Putamen (tissue), 1 donor: ENCODE data around the gene GMNC.
"Not testable (repeated sequence)": the region's sequence is repeated elsewhere in the genome, so short reads cannot be mapped to it uniquely, and the experiment has no call there.

Experiments used
- DNase-seq: peaks from one replicate; pipeline ENCODE4 v3.0.0-alpha.2; 2016; ENCODE audit warnings: low spot score

GMNC gene

GRCh38 chr3:190862209-190863118, at the start of gene GMNC:
Gene GMNC (minus strand): TSS chr3:190862694. CDS start chr3:190862615, 79 bp downstream.
- peak; percentile 63 for DNase-seq

- DNase-seq = no peak
Measured at GRCh38 chr3:190911382-190911781, 48.9 kb upstream of the GMNC start.

GRCh38 chr3:190909908-190910307, 47.4 kb upstream of the GMNC start:
- no peak for DNase-seq

GRCh38 chr3:190903156-190903555, 40.7 kb upstream of the GMNC start:
- no peak for DNase-seq

GRCh38 chr3:190902292-190902691, 39.8 kb upstream of the GMNC start:
- no peak for DNase-seq

- no peak for DNase-seq
Measured at GRCh38 chr3:190892395-190892902, 30.0 kb upstream of the GMNC start.

GRCh38 chr3:190886945-190887344, 24.5 kb upstream of the GMNC start:
- DNase-seq = peak; percentile 22

- peak; percentile 53 for DNase-seq
Measured at GRCh38 chr3:190883973-190884832, 21.7 kb upstream of the GMNC start.

GRCh38 chr3:190883141-190883540, 20.6 kb upstream of the GMNC start:
- no peak for DNase-seq

- no peak for DNase-seq
Measured at GRCh38 chr3:190877925-190878324, 15.4 kb upstream of the GMNC start.

- not testable (repeated sequence) for DNase-seq
Measured at GRCh38 chr3:190876433-190876832, 13.9 kb upstream of the GMNC start.

GRCh38 chr3:190875061-190875460, 12.6 kb upstream of the GMNC start:
- DNase-seq = not testable (repeated sequence)

GRCh38 chr3:190870127-190870526, 7.6 kb upstream of the GMNC start:
- no peak for DNase-seq

- no peak for DNase-seq
Measured at GRCh38 chr3:190867071-190867470, 4.6 kb upstream of the GMNC start.

GRCh38 chr3:190865828-190866227, 3.3 kb upstream of the GMNC start:
- no peak for DNase-seq

- DNase-seq = no peak
Measured at GRCh38 chr3:190865419-190865818, 2.9 kb upstream of the GMNC start.

GRCh38 chr3:190864002-190864401, 1.5 kb upstream of the GMNC start:
- no peak for DNase-seq

GRCh38 chr3:190863119-190863465, 598 bp upstream of the GMNC start:
- DNase-seq = no peak

- DNase-seq = peak; percentile 4
Measured at GRCh38 chr3:190860521-190860920, 2.0 kb downstream of the GMNC start.

GRCh38 chr3:190855151-190855550, 7.3 kb downstream of the GMNC start:
- DNase-seq = no peak

- DNase-seq = no peak
Measured at GRCh38 chr3:190854062-190854461, 8.4 kb downstream of the GMNC start.

GRCh38 chr3:190853464-190853863, 9.0 kb downstream of the GMNC start:
- DNase-seq = no peak

GRCh38 chr3:190849607-190850006, 12.9 kb downstream of the GMNC start:
- no peak for DNase-seq
